GM13977 (cell line): ENCODE measurements around the gene BPTF.

Experiments used
- DNase-seq: peaks from one replicate; pipeline ENCODE4 v3.0.0; 2012; ENCODE audit warnings: low spot score
- CTCF ChIP-seq: IDR thresholded peaks from 2 replicates; pipeline ENCODE4 v1.5.1; 2012; ENCODE audit warnings: mild to moderate bottlenecking, control low read depth; ENCODE audit not compliant: insufficient read depth; ENCODE audit errors: extremely low read depth, missing control alignments
- in situ Hi-C: fragments of 300-500 bp; cut with MboI; formaldehyde crosslinking; loops from one replicate; pipeline ENCODE4 v1.12.0; 2022; ENCODE audit warnings: low sequenced_read_pairs, low pct_unique_long_range_greater_than_20kb, mixed read lengths, inconsistent platforms; ENCODE audit not compliant: unreplicated experiment

BPTF gene

DNA sequence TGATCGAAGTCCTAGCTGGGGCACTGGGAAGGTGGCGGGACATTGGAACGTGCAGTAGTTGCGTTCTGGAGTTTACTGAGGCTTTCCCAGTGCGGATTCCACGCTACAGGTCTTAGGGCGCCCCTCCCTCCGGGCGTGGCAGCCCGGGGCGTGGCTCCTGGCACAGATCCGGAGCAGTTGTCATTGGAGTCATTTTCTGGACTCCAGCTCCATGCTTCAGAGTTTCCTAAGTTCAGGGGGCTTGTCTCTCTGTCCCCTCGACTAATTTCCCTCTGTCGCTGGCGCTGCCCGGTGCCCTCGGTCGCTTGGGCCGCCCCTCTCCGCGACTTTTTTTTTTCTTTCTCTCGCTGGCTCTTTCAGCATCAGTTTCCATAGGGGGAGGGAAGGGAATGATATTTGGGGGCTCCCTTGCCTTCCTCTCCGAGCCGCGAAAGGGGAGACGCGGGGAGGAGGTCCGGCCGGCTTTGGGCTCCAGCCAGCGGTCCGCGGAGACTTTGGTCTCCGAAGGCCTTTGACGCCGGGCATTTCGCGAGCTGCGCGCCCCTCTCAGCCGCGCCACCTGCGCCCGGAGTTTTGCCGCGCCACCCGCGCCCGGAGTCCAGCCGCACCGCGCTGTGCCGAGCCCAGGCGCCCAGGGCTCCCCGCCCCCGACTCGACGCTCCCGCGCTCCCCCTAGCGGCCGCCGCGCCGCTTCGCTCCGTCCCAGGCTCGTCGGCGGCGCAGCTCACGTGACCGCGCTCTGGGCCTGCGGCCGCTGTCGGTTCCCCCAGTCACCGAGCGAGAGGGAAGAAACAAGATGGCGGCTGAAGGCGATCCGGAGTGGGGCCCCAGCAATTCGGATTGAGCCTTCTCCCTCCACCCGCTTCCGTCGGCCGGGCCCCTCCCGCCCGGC, at the start of gene BPTF:
TSS of gene BPTF (plus strand) at position 769 of the 892 bp plus-strand sequence. CDS start 222 bp downstream, outside the sequence.
- in situ Hi-C loops = no loop called here
- peak; percentile 91 for DNase-seq
- peak; percentile 100 for TF ChIP-seq CTCF

DNA sequence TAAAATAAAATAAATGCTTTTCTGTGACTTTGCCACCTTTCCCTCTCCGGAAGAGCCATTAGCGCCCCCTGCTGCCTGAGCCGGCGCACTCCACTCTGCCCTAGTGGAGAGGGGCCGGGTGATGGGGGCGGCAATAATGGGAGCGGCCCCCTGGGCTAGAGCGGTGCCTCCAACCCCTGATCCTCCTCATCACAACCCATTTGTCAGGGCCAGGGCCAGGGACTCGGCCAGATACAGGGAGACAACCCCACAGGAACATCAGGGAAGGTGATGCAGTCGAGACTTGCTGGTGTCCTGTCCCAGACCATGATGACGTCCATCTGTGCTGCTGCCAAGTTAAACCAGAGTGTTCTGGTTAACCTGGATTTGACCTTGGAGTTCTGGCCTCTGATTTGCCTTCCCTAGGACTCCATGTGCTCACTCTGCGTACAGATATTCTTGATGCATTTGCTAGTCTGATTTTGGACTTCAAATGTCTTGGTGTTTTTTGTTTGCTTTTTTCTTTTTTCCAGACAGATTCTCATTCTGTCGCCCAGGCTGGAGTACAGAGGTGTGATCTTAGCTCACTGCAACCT, 46.1 kb upstream of the BPTF start:
- in situ Hi-C loops = no loop called here
- DNase-seq = peak; percentile 55

GRCh38 chr17:67784364-67785121, 40.8 kb upstream of the BPTF start:
- DNase-seq = peak; percentile 28
- in situ Hi-C loops = no loop called here
- TF ChIP-seq CTCF = no peak

More for the DNA sequence above, 46.1 kb upstream of the BPTF start:
- TF ChIP-seq CTCF = peak; percentile 85

DNA sequence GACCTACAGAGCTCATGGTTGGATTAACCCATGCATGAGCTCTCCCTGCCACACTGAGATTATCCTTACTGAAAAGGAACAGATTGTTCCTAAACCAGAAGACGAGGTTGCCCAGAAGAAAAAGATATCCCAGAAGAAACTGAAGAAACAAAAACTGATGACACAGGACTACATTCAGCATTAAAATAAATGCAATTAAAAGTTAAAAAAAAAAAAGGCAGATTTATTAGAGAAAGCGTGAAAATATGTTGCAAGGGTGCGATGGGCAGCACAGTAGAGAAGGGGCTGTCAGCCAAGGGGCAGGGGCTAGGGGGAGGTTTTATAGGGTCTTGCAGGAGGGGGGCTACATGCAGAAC, 40.2 kb upstream of the BPTF start:
- in situ Hi-C loops = no loop called here
- no peak for DNase-seq
- TF ChIP-seq CTCF = no peak

DNA sequence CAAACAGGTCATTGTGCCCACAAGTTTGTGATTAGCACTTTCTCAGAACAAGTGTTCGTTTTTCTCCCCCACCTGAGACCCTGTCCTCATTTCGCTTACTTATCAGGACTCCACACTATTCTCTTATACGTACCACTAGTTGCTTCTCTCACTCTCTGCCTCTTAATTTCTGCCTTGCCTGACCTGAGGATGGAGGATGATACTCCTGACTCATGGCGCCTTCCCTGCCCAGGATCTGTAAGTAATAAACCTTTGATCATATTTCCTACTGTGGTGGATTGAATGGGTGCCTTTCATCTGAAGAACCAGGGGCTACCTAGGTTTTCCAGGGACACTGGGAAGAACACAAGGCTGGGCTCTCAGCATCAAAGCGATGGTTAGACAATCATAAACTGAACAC, 39.8 kb upstream of the BPTF start:
- in situ Hi-C loops = no loop called here
- DNase-seq = no peak
- TF ChIP-seq CTCF = no peak

GRCh38 chr17:67800495-67800928, 24.8 kb upstream of the BPTF start:
- peak; percentile 76 for DNase-seq
- in situ Hi-C loops = no loop called here

More at GRCh38 chr17:67800495-67800928, 24.8 kb upstream of the BPTF start:
- TF ChIP-seq CTCF = peak; percentile 91
